GM18526 (cell line): Measurements from ENCODE around the gene WHAMM.

Experiments
- POLR2A ChIP-seq: IDR thresholded peaks from 3 replicates; pipeline ENCODE4 v1.6.1; 2011; ENCODE audit not compliant: insufficient read length; ENCODE audit errors: extremely low read depth

WHAMM gene

GRCh38 chr15:82874267-82874666 is 64.8 kb downstream of the WHAMM start:
- TF ChIP-seq POLR2A = no peak

GRCh38 chr15:82874961-82875360 is 65.5 kb downstream of the WHAMM start:
- no peak for TF ChIP-seq POLR2A

- no peak for TF ChIP-seq POLR2A
These were observed 66.1 kb downstream of the WHAMM start for GRCh38 chr15:82875411-82876003.

GRCh38 chr15:82877825-82878224 is 68.4 kb downstream of the WHAMM start:
- no peak for TF ChIP-seq POLR2A

GRCh38 chr15:82878325-82878724 is 68.9 kb downstream of the WHAMM start:
- TF ChIP-seq POLR2A = no peak

GRCh38 chr15:82880704-82881103 is 71.3 kb downstream of the WHAMM start:
- no peak for TF ChIP-seq POLR2A

GRCh38 chr15:82881747-82882146 is 72.3 kb downstream of the WHAMM start:
- no peak for TF ChIP-seq POLR2A

- TF ChIP-seq POLR2A = no peak
These were observed 73.0 kb downstream of the WHAMM start for GRCh38 chr15:82882273-82882928.
